Endothelial cell of umbilical vein (primary cell): ENCODE measurements around the gene LDB3. TPM values are rescaled to one million over a fixed set of nuclear protein-coding genes. Genes with fewer than 3 reads are reported as not detected.

Experiments
- BruUV-seq: library from RNA; stranded (reverse); fragments of 400-500 nt; replicated peaks from 2 replicates; lab custom pipeline; 2021; lab: Mats Ljungman, UMichigan
- CTCF ChIA-PET: fragments of 300-600, 350-600 bp; sonication (Branson Sonifier 250); formaldehyde crosslinking; loops from one replicate; lab custom pipeline; 2021; ENCODE audit warnings: antibody characterized with exemption, inconsistent platforms; lab: Charles Lee
- POLR2A ChIA-PET: fragments of 300-600, 350-600 bp; sonication (Branson Sonifier 250); formaldehyde crosslinking; loops from one replicate; lab custom pipeline; 2021; ENCODE audit warnings: antibody characterized with exemption, inconsistent platforms; lab: Charles Lee
- DNase-seq: peaks from one replicate; pipeline ENCODE4 v3.0.0-alpha.2; 2011; ENCODE audit warnings: low read depth, low spot score
- FAIRE-seq: peaks from 2 replicates; lab custom pipeline; 2011; peaks lifted over from hg19 to GRCh38; lab: Jason Lieb, UNC
- H2AFZ ChIP-seq: 2 replicates; pipeline ENCODE4 v1.6.0; 2012; ENCODE audit warnings: low read depth, low read length, control low read depth, inconsistent platforms
- H3K27ac ChIP-seq: 2 replicates; pipeline ENCODE4 v1.5.1; 2011; ENCODE audit warnings: low read depth, mild to moderate bottlenecking, control low read depth, low read length, moderate library complexity; ENCODE audit not compliant: insufficient read depth
- H3K27me3 ChIP-seq, 2 experiments: 2 replicates each; pipeline versions ENCODE4 v1.6.0 to v1.6.1; 2011; ENCODE audit warnings: low read length in 2 of 2, mixed read lengths in 1 of 2; ENCODE audit not compliant: control insufficient read depth in 2 of 2, insufficient read depth in 2 of 2
- H3K36me3 ChIP-seq, 2 experiments: 2 replicates in 1 of 2; 3 replicates in 1 of 2; pipeline ENCODE4 v1.5.1; 2011; ENCODE audit warnings: low read length in 2 of 2, mild to moderate bottlenecking in 1 of 2, moderate library complexity in 1 of 2; ENCODE audit not compliant: control insufficient read depth in 2 of 2, insufficient read depth in 2 of 2; ENCODE audit errors: extremely low read depth in 1 of 2
- H3K4me1 ChIP-seq: 3 replicates; pipeline ENCODE4 v1.5.1; 2011; ENCODE audit warnings: mild to moderate bottlenecking, low read length; ENCODE audit not compliant: control insufficient read depth, insufficient read depth; ENCODE audit errors: extremely low read depth
- H3K4me2 ChIP-seq: 2 replicates; pipeline ENCODE4 v1.6.1; 2011; ENCODE audit warnings: low read length, control low read depth, mixed read lengths; ENCODE audit not compliant: insufficient read depth
- H3K4me3 ChIP-seq, 3 experiments: fragments of 200-600 bp in 1 of 3; sonication (generic), shearing (Covaris generic) in 1 of 3; replicated peaks in 1 of 3; 2 replicates each; pipeline ENCODE4 v1.5.1; 2011 to 2016; ENCODE audit warnings: control low read depth in 3 of 3, low read length in 3 of 3, mild to moderate bottlenecking in 2 of 3, inconsistent platforms in 1 of 3, low read depth in 1 of 3, moderate library complexity in 1 of 3; ENCODE audit not compliant: insufficient read depth in 1 of 3
- H3K79me2 ChIP-seq: 2 replicates; pipeline ENCODE4 v1.6.0; 2012; ENCODE audit warnings: low read length, inconsistent platforms; ENCODE audit not compliant: control insufficient read depth, insufficient read depth
- H3K9ac ChIP-seq: replicated peaks from 2 replicates; pipeline ENCODE3; 2011; ENCODE audit warnings: low read length, control low read depth; ENCODE audit not compliant: insufficient read depth; ENCODE audit errors: extremely low read depth
- H3K9me1 ChIP-seq: replicated peaks from 3 replicates; pipeline ENCODE4 v1.6.0; 2011; ENCODE audit warnings: mild to moderate bottlenecking, low read length; ENCODE audit not compliant: control insufficient read depth, insufficient read depth; ENCODE audit errors: extremely low read depth
- H3K9me3 ChIP-seq: replicated peaks from 2 replicates; pipeline ENCODE4 v1.5.1; 2012; ENCODE audit warnings: low read length, inconsistent platforms; ENCODE audit not compliant: control insufficient read depth, insufficient read depth
- H4K20me1 ChIP-seq: replicated peaks from 2 replicates; pipeline ENCODE3; 2011; ENCODE audit warnings: mild to moderate bottlenecking, low read length; ENCODE audit not compliant: control insufficient read depth, insufficient read depth; ENCODE audit errors: extremely low read depth
- EZH2 ChIP-seq: IDR thresholded peaks from 2 replicates; pipeline ENCODE4 v1.6.1; 2012; ENCODE audit warnings: borderline replicate concordance, low read depth, mild to moderate bottlenecking, moderate library complexity, low read length, inconsistent platforms; ENCODE audit not compliant: severe bottlenecking
- FOS ChIP-seq: IDR thresholded peaks from 2 replicates; pipeline ENCODE4 v1.6.1; 2011; ENCODE audit warnings: mild to moderate bottlenecking, low read length, moderate library complexity, borderline replicate concordance; ENCODE audit not compliant: insufficient read depth
- GATA2 ChIP-seq: IDR thresholded peaks from 2 replicates; pipeline ENCODE4 v1.7.0; 2011; ENCODE audit warnings: low read depth, mild to moderate bottlenecking, moderate library complexity, mixed read lengths, low read length; ENCODE audit not compliant: insufficient read length, insufficient read depth
- JUN ChIP-seq: IDR thresholded peaks from 2 replicates; pipeline ENCODE4 v1.6.1; 2011; ENCODE audit warnings: borderline replicate concordance, low read depth; ENCODE audit not compliant: insufficient read length, insufficient read depth
- MAX ChIP-seq: IDR thresholded peaks from 2 replicates; pipeline ENCODE4 v1.6.1; 2011; ENCODE audit not compliant: insufficient read depth, insufficient read length
- MYC ChIP-seq: IDR thresholded peaks from one replicate; pipeline ENCODE4 v1.6.1; 2011; ENCODE audit warnings: mild to moderate bottlenecking, low read depth, low read length
- POLR2A ChIP-seq: IDR thresholded peaks from 2 replicates; pipeline ENCODE4 v1.6.1; 2012; ENCODE audit warnings: low read depth, mild to moderate bottlenecking, control low read depth, low read length
- POLR2AphosphoS5 ChIP-seq: IDR thresholded peaks from 2 replicates; pipeline ENCODE4 v1.6.1; 2012; ENCODE audit warnings: low read depth, mild to moderate bottlenecking, control low read depth, low read length, moderate library complexity; ENCODE audit not compliant: insufficient read depth
- dilution Hi-C: fragments of 300-500 bp; cut with MboI; formaldehyde crosslinking; loops from one replicate; pipeline ENCODE4 v1.15.0; 2019; ENCODE audit warnings: low sequenced_read_pairs; ENCODE audit not compliant: extremely low pct_ligation_motif_present
- intact Hi-C: fragments of 100-400 bp; cut with micrococcal nuclease; formaldehyde crosslinking; loops from one replicate; pipeline ENCODE4 v1.10.0; 2022
- polyA plus RNA-seq, 4 experiments: library from polyadenylated mRNA; depleted of rRNA in 3 of 4; stranded (reverse) in 3 of 4; unstranded in 1 of 4; fragments of >200 nt; gene quantifications; 2 replicates each; pipeline versions ENCODE4 v1.2.1 to v1.2.3, GENCODE V29; 2011 to 2012; ENCODE audit warnings: missing spikeins in 1 of 4
- total RNA-seq: library from RNA; stranded (reverse); gene quantifications from 2 replicates; pipeline ENCODE4 v1.2.3, GENCODE V29; 2021
- TF ChIP-seq, protein P1 (sequence below), 2 donors: IDR thresholded peaks; 1 replicate in 1 of 2; 2 replicates in 1 of 2; pipeline ENCODE4 v1.5.1; 2011; ENCODE audit warnings: low read length in 2 of 2, mild to moderate bottlenecking in 2 of 2, moderate library complexity in 2 of 2, control low read depth in 1 of 2, inconsistent platforms in 1 of 2, low read depth in 1 of 2; ENCODE audit not compliant: insufficient read depth in 1 of 2; ENCODE audit errors: extremely low read depth in 1 of 2

Gene LDB3
- total and polyA plus RNA-seq, 2 donors (not counting 3 experiments of a cell fraction or from before 2014, with no cell fraction given) = not detected

- no peak overlapping the region for H3K9ac ChIP-seq
- H3K4me1 ChIP-seq = no peaks in the 10 kb centered on the region
- ChIA-PET POLR2A (no interaction called here), CTCF (no interaction called here)
- H3K79me2 ChIP-seq = no peaks in the 10 kb centered on the region
- H3K36me3 ChIP-seq = no peaks in the 10 kb centered on the region
- H3K9me3 ChIP-seq = no peaks in the 10 kb centered on the region
- intact Hi-C loops (no loop called here), dilution Hi-C loops (no loop called here)
- TF ChIP-seq POLR2AphosphoS5 (no peak), POLR2A (no peak), GATA2 (no peak), FOS (no peak), JUN (no peak), MAX (no peak), MYC (no peak), EZH2 (no peak)
- TF ChIP-seq, protein P1, sequence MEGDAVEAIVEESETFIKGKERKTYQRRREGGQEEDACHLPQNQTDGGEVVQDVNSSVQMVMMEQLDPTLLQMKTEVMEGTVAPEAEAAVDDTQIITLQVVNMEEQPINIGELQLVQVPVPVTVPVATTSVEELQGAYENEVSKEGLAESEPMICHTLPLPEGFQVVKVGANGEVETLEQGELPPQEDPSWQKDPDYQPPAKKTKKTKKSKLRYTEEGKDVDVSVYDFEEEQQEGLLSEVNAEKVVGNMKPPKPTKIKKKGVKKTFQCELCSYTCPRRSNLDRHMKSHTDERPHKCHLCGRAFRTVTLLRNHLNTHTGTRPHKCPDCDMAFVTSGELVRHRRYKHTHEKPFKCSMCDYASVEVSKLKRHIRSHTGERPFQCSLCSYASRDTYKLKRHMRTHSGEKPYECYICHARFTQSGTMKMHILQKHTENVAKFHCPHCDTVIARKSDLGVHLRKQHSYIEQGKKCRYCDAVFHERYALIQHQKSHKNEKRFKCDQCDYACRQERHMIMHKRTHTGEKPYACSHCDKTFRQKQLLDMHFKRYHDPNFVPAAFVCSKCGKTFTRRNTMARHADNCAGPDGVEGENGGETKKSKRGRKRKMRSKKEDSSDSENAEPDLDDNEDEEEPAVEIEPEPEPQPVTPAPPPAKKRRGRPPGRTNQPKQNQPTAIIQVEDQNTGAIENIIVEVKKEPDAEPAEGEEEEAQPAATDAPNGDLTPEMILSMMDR (IDR thresholded peaks at IDR 0.05; ENCODE audit: extremely low read depth in 1 of 2, insufficient read depth in 1 of 2, low read depth in 1 of 2, low read length in 2 of 2) = no peak
- no peaks in the 10 kb centered on the region for H3K27me3 ChIP-seq
- DNase-seq (no peak), FAIRE-seq (no peak)
- H3K4me3 ChIP-seq = no peak overlapping the region
- no TSS peak for BruUV-seq
- no peaks in the 10 kb centered on the region for H3K9me1 ChIP-seq
- no peak overlapping the region for H3K27ac ChIP-seq
- H4K20me1 ChIP-seq = no peaks in the 10 kb centered on the region
- H2AFZ ChIP-seq = no peak overlapping the region
- no peak overlapping the region for H3K4me2 ChIP-seq
Observed at GRCh38 chr10:86653379-86653778, 14.9 kb upstream of the LDB3 start.
